Activated CD4-positive, alpha-beta T cell treated with anti-CD3 and anti-CD28 coated beads, Interleukin-2, amount 50 U/mL, for 16 hours (primary cell): Measurements from ENCODE around the gene ZG16B.

ENCODE experiments used
- DNase-seq: peaks from one replicate; pipeline ENCODE4 v3.0.0-alpha.2; 2020

Gene ZG16B

GRCh38 chr16:2846511-2847310 is 16.6 kb downstream of the ZG16B start:
- no peak for DNase-seq

- DNase-seq = no peak
These were observed 19.0 kb downstream of the ZG16B start for GRCh38 chr16:2848933-2849725.

- no peak for DNase-seq
These were observed 22.1 kb downstream of the ZG16B start for GRCh38 chr16:2852003-2852730.

GRCh38 chr16:2852731-2853507 is 22.8 kb downstream of the ZG16B start:
- no peak for DNase-seq

- DNase-seq = no peak
These were observed 23.5 kb downstream of the ZG16B start for GRCh38 chr16:2853531-2854073.

GRCh38 chr16:2854700-2855309 is 24.7 kb downstream of the ZG16B start:
- no peak for DNase-seq

- no peak for DNase-seq
These were observed 25.4 kb downstream of the ZG16B start for GRCh38 chr16:2855536-2855935.

GRCh38 chr16:2856061-2856670 is 26.1 kb downstream of the ZG16B start:
- DNase-seq = no peak

- no peak for DNase-seq
These were observed 26.8 kb downstream of the ZG16B start for GRCh38 chr16:2856686-2857450.

GRCh38 chr16:2857451-2858244 is 27.5 kb downstream of the ZG16B start, which contains the start of gene PRSS22:
Gene PRSS22 (minus strand): TSS chr16:2858170. CDS start chr16:2858104, 66 bp downstream.
- no peak for DNase-seq

GRCh38 chr16:2858245-2859025 is 28.3 kb downstream of the ZG16B start:
- DNase-seq = no peak

- DNase-seq = no peak
These were observed 29.7 kb downstream of the ZG16B start for GRCh38 chr16:2859686-2860265.

- no peak for DNase-seq
These were observed 30.9 kb downstream of the ZG16B start for GRCh38 chr16:2860826-2861567.

- DNase-seq = no peak
These were observed 35.5 kb downstream of the ZG16B start for GRCh38 chr16:2865651-2866050.

GRCh38 chr16:2866431-2866830 is 36.3 kb downstream of the ZG16B start:
- no peak for DNase-seq

GRCh38 chr16:2867661-2867986 is 37.5 kb downstream of the ZG16B start:
- no peak for DNase-seq

GRCh38 chr16:2867987-2868789 is 38.1 kb downstream of the ZG16B start:
- peak; percentile 97 for DNase-seq
